ENCODE measurements around the gene BPIFA1. TPM values are rescaled to one million over a fixed set of nuclear protein-coding genes. Genes with fewer than 3 reads are reported as not detected.

The BPIFA1 gene
- total RNA-seq, 1 experiment from 2014 or later: not detected

GRCh38 chr20:33279261-33279910, 43.6 kb downstream of the BPIFA1 start:
- Mint-ChIP-seq H3K36me3 (ENCODE audit: insufficient read depth, unreplicated experiment) (no peaks in the 10 kb centered on the region), H3K9me3 (ENCODE audit: unreplicated experiment) (no peaks in the 10 kb centered on the region), H3K27me3 (ENCODE audit: insufficient read depth, unreplicated experiment) (peaks cover 45% of the 10 kb centered on the region), H3K4me1 (ENCODE audit: insufficient read depth, unreplicated experiment) (no peaks in the 10 kb centered on the region), H3K27ac (ENCODE audit: low read depth, unreplicated experiment) (no peak overlapping the region), H3K4me3 (ENCODE audit: unreplicated experiment) (no peak overlapping the region)
- DNase-seq (ENCODE audit: unreplicated experiment): no peak
- CTCF ChIA-PET: interaction anchor here (0.6 to 0.9 kb wide), 3 partner anchors 20 to 236 kb away, joined by 3 read pairs; no protein-coding TSS in a partner anchor
- no peak for TF ChIP-seq CTCF (IDR thresholded peaks at IDR 0.05; ENCODE audit: unreplicated experiment)
- POLR2A ChIA-PET: no interaction called here
- intact Hi-C loops (cut with micrococcal nuclease): no loop called here
- no TSS peak for BruUV-seq (replicated peaks)

GRCh38 chr20:33280000-33280680, 44.3 kb downstream of the BPIFA1 start:
- Mint-ChIP-seq H3K27ac (ENCODE audit: low read depth, unreplicated experiment) (no peak overlapping the region), H3K4me3 (ENCODE audit: unreplicated experiment) (no peak overlapping the region), H3K27me3 (ENCODE audit: insufficient read depth, unreplicated experiment) (peaks cover 53% of the 10 kb centered on the region), H3K4me1 (ENCODE audit: insufficient read depth, unreplicated experiment) (no peaks in the 10 kb centered on the region), H3K36me3 (ENCODE audit: insufficient read depth, unreplicated experiment) (no peaks in the 10 kb centered on the region), H3K9me3 (ENCODE audit: unreplicated experiment) (no peaks in the 10 kb centered on the region)
- no TSS peak for BruUV-seq (replicated peaks)
- TF ChIP-seq CTCF (IDR thresholded peaks at IDR 0.05; ENCODE audit: unreplicated experiment): no peak
- intact Hi-C loops (cut with micrococcal nuclease): no loop called here
- DNase-seq (ENCODE audit: unreplicated experiment): no peak
- ChIA-PET CTCF (no interaction called here), POLR2A (no interaction called here)

DNA sequence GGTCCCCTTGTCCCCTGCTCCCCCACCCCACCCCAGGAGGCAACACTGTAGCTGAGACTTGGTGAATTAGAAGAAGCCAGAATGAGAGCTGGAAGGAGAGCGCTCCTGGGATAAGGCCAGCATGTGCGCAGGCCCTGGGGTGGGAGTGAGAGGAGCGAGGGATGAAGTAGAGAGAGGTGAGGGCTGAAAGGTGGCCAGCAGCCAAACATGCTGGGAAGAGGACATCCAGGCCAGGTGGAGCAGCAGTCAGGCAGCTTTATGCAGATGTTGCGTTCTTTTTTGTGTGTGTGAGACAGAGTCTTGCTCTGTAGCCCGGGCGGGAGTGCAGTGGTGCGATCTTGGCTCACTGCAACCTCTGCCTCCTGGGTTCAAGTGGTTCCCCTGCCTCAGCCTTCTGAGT, 45.0 kb downstream of the BPIFA1 start:
- POLR2A ChIA-PET: no interaction called here
- H3K27ac Mint-ChIP-seq (ENCODE audit: low read depth, unreplicated experiment): no peak overlapping the region

More for the DNA sequence above, 45.0 kb downstream of the BPIFA1 start:
- intact Hi-C loops (cut with micrococcal nuclease): no loop called here
- Mint-ChIP-seq H3K4me1 (ENCODE audit: insufficient read depth, unreplicated experiment) (no peaks in the 10 kb centered on the region), H3K36me3 (ENCODE audit: insufficient read depth, unreplicated experiment) (no peaks in the 10 kb centered on the region), H3K9me3 (ENCODE audit: unreplicated experiment) (no peaks in the 10 kb centered on the region), H3K4me3 (ENCODE audit: unreplicated experiment) (no peak overlapping the region), H3K27me3 (ENCODE audit: insufficient read depth, unreplicated experiment) (peaks cover 58% of the 10 kb centered on the region)
- DNase-seq (ENCODE audit: unreplicated experiment): no peak
- no TSS peak for BruUV-seq (replicated peaks)
- CTCF ChIA-PET: interaction anchor here (1.0 kb wide), 1 partner anchor 20 kb away, joined by 3 read pairs; no protein-coding TSS in a partner anchor
- TF ChIP-seq CTCF (IDR thresholded peaks at IDR 0.05; ENCODE audit: unreplicated experiment): no peak
